IPS DF 4.7 (cell line): ENCODE results near the gene TEX11.
"Not testable (repeated sequence)": the region's sequence is repeated elsewhere in the genome, so short reads cannot be mapped to it uniquely, and the experiment has no call there.

Experiments
- DNase-seq: peaks from one replicate; pipeline ENCODE4 v3.0.0-alpha.2; 2013; ENCODE audit warnings: low spot score; ENCODE audit errors: extremely low read depth

TEX11 gene

DNA sequence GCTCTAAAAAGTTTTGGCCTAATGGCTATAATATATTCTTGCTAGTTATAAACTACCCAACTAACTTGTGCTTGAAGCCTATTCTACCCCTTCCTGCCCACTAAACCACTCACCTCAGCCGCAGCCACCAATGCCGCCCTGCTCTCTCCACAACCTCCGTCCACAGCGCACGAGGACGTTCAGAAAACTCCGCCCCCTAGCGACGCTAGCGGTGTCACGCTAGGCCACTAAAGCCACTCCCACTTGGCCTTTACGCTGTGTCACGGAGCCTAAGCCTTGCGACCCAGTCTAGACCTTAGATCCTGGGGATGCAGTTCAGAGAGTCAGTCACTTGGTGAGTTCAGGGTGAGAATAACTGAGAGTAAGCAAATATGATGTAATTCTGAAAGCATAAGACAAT, at the start of gene TEX11:
TSS of gene TEX11 (minus strand) at position 171 of the 400 bp plus-strand sequence. CDS start 922 bp downstream, outside the sequence.
- no peak for DNase-seq

GRCh38 chrX:70954871-70955270, 46.4 kb upstream of the TEX11 start:
- no peak for DNase-seq

DNA sequence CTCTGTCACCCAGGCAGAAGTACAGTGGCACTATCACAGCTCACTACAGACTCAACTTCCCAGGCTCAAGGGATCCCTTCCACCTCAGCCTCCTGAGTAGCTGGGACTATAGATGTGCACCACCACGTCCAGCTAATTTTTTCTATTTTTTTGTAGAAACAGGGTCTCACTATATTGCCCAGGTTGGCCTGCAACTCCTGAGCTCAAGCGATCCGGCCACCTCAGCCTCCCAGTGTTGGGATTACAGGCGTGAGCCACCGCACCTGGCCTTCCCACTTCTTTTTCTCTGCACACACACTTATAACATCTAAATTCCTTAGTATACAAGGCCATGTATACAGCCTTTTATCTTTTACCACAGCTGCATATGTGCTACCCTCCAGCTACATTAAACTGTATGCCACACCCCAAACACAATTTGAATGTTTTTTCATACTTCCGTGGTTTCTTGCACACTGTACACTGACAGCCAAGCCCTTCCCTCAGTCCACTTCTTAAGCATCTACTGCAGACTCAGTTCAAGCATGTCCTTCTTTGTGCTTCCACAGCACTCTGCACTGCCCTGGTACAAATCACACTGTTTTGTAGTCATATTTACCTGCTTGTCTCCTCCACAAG, 15.9 kb upstream of the TEX11 start:
- DNase-seq, result no peak

DNA sequence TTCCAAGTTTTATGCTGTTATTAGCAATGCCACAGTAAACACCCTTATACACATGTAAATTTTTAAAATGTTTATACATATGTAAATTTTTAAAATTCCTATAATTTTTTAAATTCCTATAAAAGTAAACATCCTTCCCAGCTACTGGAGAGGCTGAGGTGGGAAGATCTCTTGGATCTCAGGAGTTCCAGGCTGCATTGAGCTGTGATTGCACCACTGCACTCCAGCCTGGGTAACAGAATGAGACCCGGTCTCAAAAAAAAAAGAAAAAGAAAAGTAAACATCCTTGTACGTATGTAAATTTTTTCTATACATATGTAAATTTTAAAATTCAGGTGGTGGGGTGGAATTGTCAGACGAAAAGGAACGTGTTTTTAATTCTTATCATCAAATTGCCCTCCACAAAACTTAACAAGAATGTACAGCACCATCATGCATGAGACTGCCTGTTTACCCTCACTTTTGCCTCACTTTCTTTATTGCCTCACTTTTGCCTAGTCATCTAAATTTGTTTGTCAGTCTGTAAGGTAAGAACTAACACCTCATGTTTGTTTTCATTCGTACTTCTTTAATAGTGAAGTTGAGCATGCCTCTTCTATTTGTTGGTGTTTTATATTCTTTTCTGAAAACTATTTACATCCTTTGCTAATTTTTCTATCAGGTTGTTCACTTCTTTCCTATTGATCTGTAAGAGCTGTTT, 14.4 kb upstream of the TEX11 start:
- DNase-seq, result no peak

GRCh38 chrX:70921709-70922352, 13.3 kb upstream of the TEX11 start:
- DNase-seq, result no peak

DNA sequence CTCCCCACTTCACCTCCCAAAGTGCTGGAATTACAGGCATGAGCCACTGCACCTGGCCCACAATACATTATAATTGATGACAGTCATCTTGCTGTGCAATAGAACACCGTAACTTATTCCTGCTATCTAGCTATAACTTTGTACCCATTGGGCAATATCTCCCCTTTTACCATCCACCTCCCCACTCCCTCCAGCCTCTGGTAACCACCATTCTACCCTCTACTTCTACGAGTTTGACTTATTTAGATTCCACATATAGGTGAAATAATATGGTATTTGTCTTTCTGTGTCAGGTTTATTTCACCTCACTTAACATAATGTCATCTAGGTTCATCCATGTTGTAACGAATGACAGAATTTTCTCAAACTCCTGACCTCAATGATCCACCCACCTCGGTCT, 8.2 kb upstream of the TEX11 start:
- DNase-seq, result no peak

- no peak for DNase-seq
These were observed 611 bp downstream of the TEX11 start for GRCh38 chrX:70907900-70908299.

- no peak for DNase-seq
These were observed 7.0 kb downstream of the TEX11 start for GRCh38 chrX:70901465-70901864.

DNA sequence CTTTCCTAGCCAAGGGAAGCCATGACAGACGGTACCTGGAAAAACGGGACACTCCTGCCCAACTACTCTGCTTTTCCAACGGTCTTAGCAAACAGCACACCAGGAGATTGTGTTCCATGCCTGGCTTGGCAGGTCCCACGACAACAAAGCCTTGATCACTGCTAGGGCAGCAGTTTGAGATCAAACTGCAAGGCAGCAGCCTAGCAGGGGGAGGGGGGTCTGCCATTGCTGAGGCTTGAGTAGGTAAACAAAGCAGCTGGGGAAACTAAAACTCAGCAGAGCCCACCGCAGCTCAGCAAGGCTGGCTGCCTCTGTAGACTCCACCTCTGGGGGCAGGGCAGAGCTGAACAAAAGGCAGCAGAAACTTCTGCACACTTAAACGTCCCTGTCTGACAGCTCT, 18.1 kb downstream of the TEX11 start:
- not testable (repeated sequence) for DNase-seq

- no peak for DNase-seq
These were observed 29.6 kb downstream of the TEX11 start for GRCh38 chrX:70878902-70879301.

GRCh38 chrX:70852294-70852693, 56.2 kb downstream of the TEX11 start:
- no peak for DNase-seq

GRCh38 chrX:70844081-70844480, 64.4 kb downstream of the TEX11 start:
- DNase-seq, result not testable (repeated sequence)

DNA sequence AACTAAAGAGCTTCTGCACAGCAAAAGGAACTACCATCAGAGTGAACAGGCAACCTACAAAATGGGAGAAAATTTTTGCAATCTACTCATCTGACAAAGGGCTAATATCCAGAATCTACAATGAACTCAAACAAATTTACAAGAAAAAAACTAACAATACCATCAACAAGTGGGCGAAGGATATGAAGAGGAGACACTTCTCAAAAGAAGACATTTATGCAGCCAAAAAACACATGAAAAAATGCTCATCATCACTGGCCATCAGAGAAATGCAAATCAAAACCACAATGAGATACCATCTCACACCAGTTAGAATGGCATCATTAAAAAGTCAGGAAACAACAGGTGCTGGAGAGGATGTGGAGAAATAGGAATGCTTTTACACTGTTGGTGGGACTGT, 64.9 kb downstream of the TEX11 start:
- DNase-seq, result not testable (repeated sequence)

DNA sequence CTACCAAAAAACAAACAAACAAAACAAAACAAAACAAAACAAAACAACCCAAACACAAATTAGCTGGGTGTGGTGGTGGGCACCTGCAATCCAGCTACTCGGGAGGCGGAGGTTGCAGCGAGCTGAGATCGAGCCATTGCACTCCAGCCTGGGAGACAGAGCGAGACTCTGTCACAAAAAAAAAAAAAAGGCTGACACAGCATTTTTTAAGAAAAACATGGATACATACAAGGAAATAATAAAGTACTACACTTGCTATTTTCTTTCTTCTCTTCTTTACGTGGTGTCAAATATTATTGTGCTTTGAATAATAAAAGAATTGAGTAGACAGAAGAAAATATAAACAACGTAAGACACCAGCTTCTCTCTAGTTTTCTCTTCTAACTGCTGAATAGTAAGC, 73.9 kb downstream of the TEX11 start:
- no peak for DNase-seq

- no peak for DNase-seq
These were observed 81.8 kb downstream of the TEX11 start for GRCh38 chrX:70826715-70827114.

DNA sequence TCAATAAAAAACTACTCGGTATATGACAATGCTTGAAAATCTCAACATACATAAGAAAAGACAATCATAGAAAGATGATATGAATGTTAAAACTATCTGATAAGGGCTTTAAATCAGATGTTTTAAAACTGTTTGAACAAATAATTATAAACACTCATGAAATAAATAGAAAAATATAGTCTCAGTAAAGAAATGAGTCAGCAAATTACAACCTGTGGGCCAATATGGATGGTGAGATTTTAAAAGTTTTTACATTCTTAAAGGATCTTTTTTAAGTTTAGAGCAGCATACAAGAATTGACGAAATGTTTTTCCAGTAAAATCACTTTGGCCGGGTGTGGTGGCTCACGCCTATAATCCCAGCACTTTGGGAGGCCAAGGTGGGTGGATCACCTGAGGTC, 83.1 kb downstream of the TEX11 start:
- no peak for DNase-seq

DNA sequence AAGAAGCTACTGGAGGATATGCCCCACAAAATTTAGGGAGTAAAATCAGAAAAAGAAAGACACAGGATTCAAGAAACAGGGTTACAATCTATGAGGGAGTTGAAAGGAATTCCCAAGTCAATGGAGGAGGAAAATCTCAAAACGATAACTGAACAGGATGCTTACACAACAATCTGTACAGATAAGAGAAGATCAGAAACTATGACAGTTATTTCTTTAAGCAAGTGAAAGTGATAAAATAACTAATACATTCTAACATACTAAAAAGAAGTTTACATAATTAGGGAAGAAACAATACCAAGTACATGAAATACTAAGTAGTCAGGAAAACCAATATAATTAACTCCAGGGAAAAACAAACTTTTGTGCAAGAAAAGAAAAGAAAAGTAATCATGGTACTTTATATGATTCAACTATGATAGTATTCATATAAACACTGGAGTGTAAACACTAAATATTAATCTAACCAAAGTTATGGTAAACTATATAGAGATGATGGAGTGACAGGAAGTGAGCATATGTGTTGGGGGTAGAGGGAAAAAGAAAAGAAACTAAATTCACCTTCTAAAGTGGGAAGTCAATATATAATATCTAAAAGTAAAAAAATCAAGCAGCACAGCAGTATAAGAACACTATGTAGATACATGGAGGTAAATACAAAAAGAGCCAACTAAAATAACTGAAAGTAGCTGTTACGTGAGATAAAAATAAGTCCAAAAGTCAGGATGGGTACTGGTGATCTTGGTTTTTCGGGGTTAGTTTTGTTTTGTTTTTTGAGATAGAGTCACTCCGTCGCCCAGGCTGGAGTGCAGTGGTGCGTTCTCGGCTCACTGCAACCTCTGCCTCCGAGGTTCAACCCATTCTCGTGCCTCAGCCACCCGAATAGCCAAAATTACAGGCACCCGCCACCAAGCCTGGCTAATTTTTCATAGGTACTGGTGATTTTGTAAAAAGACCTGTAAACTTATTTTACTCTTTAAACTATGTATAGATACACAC, 99.3 kb downstream of the TEX11 start:
- no peak for DNase-seq

DNA sequence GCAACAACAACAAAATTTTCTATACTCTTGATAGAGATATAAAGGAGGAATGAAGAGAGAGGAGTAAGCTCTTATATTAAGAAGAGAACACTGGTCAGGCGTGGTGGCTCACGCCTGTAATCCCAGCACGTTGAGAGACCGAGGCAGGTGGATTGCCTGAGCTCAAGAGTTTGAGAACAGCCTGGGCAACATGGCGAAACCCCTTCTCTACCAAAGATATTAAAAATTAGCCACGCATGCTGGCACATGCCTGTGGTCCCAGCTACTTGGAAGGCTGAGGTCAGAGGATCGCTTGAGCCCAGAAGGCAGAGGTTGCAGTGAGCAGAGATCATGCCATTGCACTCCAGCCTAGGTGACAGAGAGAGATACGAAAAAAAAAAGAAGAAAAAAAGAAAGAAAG, 102.4 kb downstream of the TEX11 start:
- DNase-seq, result no peak

DNA sequence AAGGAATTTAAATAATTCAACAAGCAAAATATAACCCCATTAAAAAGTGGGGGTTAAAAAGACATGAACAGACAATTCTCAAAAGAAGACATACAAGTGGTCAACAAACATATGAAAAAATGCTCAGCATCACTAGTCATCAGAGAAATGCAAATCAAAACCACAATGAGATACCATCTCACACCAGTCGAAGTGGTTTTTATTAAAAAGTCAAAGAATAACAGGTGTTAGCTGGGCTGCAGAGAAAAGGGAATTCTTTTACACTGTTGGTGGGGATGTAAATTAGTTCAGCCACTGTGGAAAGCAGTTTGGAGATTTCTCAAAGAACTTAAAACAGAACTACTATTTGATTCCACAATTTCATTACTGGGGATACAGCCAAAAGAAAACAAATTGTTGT, 111.8 kb downstream of the TEX11 start:
- DNase-seq, result not testable (repeated sequence)

GRCh38 chrX:70774223-70774622, 134.3 kb downstream of the TEX11 start:
- no peak for DNase-seq

- DNase-seq, result no peak
These were observed 138.8 kb downstream of the TEX11 start for GRCh38 chrX:70769659-70770227.
